CD4-positive, alpha-beta T cell (primary cell): ENCODE measurements around the gene INPP5D. TPM values are rescaled to one million over a fixed set of nuclear protein-coding genes. Genes with fewer than 3 reads are reported as not detected.

Experiments used
- ATAC-seq: fragments of 200-7000 bp; cut with Tn5 transposase; one replicate; pipeline ENCODE4 v1.10.0; 2022; ENCODE audit warnings: mild to moderate bottlenecking; ENCODE audit not compliant: poor library complexity
- CTCF ChIA-PET: fragments of 350-600 bp; sonication (Branson Sonifier 250); formaldehyde crosslinking; loops from one replicate; lab custom pipeline; 2021; ENCODE audit warnings: antibody characterized with exemption, inconsistent platforms; lab: Charles Lee
- POLR2A ChIA-PET: fragments of 350-600 bp; sonication (Branson Sonifier 250); formaldehyde crosslinking; loops from one replicate; lab custom pipeline; 2021; ENCODE audit warnings: antibody characterized with exemption, inconsistent platforms; lab: Charles Lee
- DNase-seq, 14 experiments: peaks; one replicate each; pipeline ENCODE4 v3.0.0-alpha.2; 2013 to 2020; ENCODE audit warnings: mixed read lengths in 2 of 14
- H3K27ac ChIP-seq, 2 donors: one replicate each; pipeline versions ENCODE4 v1.5.1 to v1.7.0; 2013; ENCODE audit warnings: low read length in 2 of 2, low read depth in 1 of 2, mild to moderate bottlenecking in 1 of 2
- H3K27me3 ChIP-seq, 2 experiments: 1 replicate in 1 of 2; 2 replicates in 1 of 2; pipeline versions ENCODE4 v1.6.1 to v1.7.0; 2013; ENCODE audit warnings: low read length in 2 of 2, control low read depth in 1 of 2, mild to moderate bottlenecking in 1 of 2, moderate library complexity in 1 of 2; ENCODE audit not compliant: insufficient read depth in 2 of 2, control insufficient read depth in 1 of 2
- H3K36me3 ChIP-seq: one replicate; pipeline ENCODE4 v1.6.1; 2013; ENCODE audit warnings: low read length, control low read depth; ENCODE audit not compliant: insufficient read depth
- H3K4me1 ChIP-seq: one replicate; pipeline ENCODE4 v1.6.1; 2013; ENCODE audit warnings: low read length, control low read depth; ENCODE audit not compliant: insufficient read depth
- H3K4me3 ChIP-seq: one replicate; pipeline ENCODE4 v1.5.1; 2013; ENCODE audit warnings: mild to moderate bottlenecking, low read length, moderate library complexity
- H3K9me3 ChIP-seq, 2 experiments: 1 replicate in 1 of 2; 2 replicates in 1 of 2; pipeline versions ENCODE4 v1.6.1 to v1.7.0; 2013; ENCODE audit warnings: low read length in 2 of 2, mild to moderate bottlenecking in 2 of 2, control low read depth in 1 of 2, moderate library complexity in 1 of 2; ENCODE audit not compliant: control insufficient read depth in 1 of 2, insufficient read depth in 1 of 2
- H3K27ac Mint-ChIP-seq: one replicate; pipeline ENCODE4 v1.8.0; 2020; ENCODE audit warnings: mixed read lengths
- H3K27me3 Mint-ChIP-seq: one replicate; pipeline ENCODE4 v1.8.0; 2021; ENCODE audit warnings: mixed read lengths
- H3K36me3 Mint-ChIP-seq: one replicate; pipeline ENCODE4 v1.8.0; 2021; ENCODE audit warnings: low read depth, mixed read lengths
- H3K4me1 Mint-ChIP-seq: one replicate; pipeline ENCODE4 v1.8.0; 2021; ENCODE audit warnings: low read depth, mixed read lengths
- H3K4me3 Mint-ChIP-seq: one replicate; pipeline ENCODE4 v1.8.0; 2020; ENCODE audit warnings: mild to moderate bottlenecking, mixed read lengths
- H3K9me3 Mint-ChIP-seq: one replicate; pipeline ENCODE4 v1.8.0; 2020; ENCODE audit warnings: mixed read lengths
- CTCF ChIP-seq: fragments of 200-600 bp; IDR thresholded peaks from one replicate; pipeline ENCODE4 v1.8.0; 2022; ENCODE audit warnings: antibody characterized with exemption, mild to moderate bottlenecking
- intact Hi-C, 2 experiments: fragments of 100-400 bp; cut with DNase I in 1 of 2; cut with micrococcal nuclease in 1 of 2; formaldehyde crosslinking; loops; one replicate each; pipeline versions ENCODE4 v1.15.1 to v1.9.0; 2023 to 2025; cut with DNase I, micrococcal nuclease
- total RNA-seq, 174 experiments: library from RNA in 2 of 174; stranded (reverse) in 2 of 174; gene quantifications; one replicate each; pipeline ENCODE4 v1.2.3 and lab custom pipeline; 2021 to 2026

Gene INPP5D
- total RNA-seq, 2 experiments from 2014 or later = 141 to 154 TPM

- peak in 2 of 14 experiments; percentile 28 to 30 for DNase-seq
- Mint-ChIP-seq H3K27ac (peak overlapping the region; percentile 50), H3K36me3 (no peaks in the 10 kb centered on the region), H3K9me3 (no peaks in the 10 kb centered on the region), H3K4me1 (peaks cover 46% of the 10 kb centered on the region), H3K4me3 (peak overlapping the region; percentile 40), H3K27me3 (no peaks in the 10 kb centered on the region)
- Histone ChIP-seq H3K4me3 (no peak overlapping the region), H3K4me1 (peaks cover 79% of the 10 kb centered on the region), H3K27ac (peak overlapping the region in 1 of 2 donors; percentile 38), H3K27me3 (no peaks in the 10 kb centered on the region), H3K36me3 (no peaks in the 10 kb centered on the region), H3K9me3 (peaks cover 0 to 5% of the 10 kb centered on the region in 2 experiments)
- no peak for TF ChIP-seq CTCF
- POLR2A ChIA-PET = interaction anchor here (1.2 kb wide), 2 partner anchors 16 to 34 kb away, joined by 3 to 4 read pairs; no protein-coding TSS in a partner anchor
- intact Hi-C loops = no loop called here
- peak; percentile 32 for ATAC-seq
- CTCF ChIA-PET = interaction anchor here (1.0 kb wide), 1 partner anchor 17 kb away, joined by 4 read pairs; the partner anchor contains the start of gene ATG16L1
Measured at GRCh38 chr2:233234264-233234663, 174.1 kb downstream of the INPP5D start.

GRCh38 chr2:233234996-233235395 lies 174.9 kb downstream of the INPP5D start:
- Mint-ChIP-seq H3K27ac (no peak overlapping the region), H3K9me3 (no peaks in the 10 kb centered on the region), H3K36me3 (no peaks in the 10 kb centered on the region), H3K27me3 (no peaks in the 10 kb centered on the region), H3K4me3 (no peak overlapping the region), H3K4me1 (peaks cover 53% of the 10 kb centered on the region)
- Histone ChIP-seq H3K9me3 (peaks cover 0 to 8% of the 10 kb centered on the region in 2 experiments), H3K27me3 (no peaks in the 10 kb centered on the region), H3K27ac (no peak overlapping the region), H3K4me1 (peaks cover 82% of the 10 kb centered on the region), H3K36me3 (no peaks in the 10 kb centered on the region), H3K4me3 (no peak overlapping the region)
- no peak for ATAC-seq
- ChIA-PET CTCF (interaction anchor here (0.7 kb wide), 1 partner anchor 17 kb away, joined by 3 read pairs; the partner anchor contains the start of gene ATG16L1), POLR2A (interaction anchor here (0.7 to 1.2 kb wide), 2 partner anchors 16 to 96 kb away, joined by 4 read pairs; no protein-coding TSS in a partner anchor)
- no peak for TF ChIP-seq CTCF
- DNase-seq = no peak
- intact Hi-C loops = no loop called here

- Mint-ChIP-seq H3K27ac (no peak overlapping the region), H3K9me3 (no peaks in the 10 kb centered on the region), H3K4me3 (no peak overlapping the region), H3K27me3 (no peaks in the 10 kb centered on the region), H3K36me3 (no peaks in the 10 kb centered on the region), H3K4me1 (peaks cover 57% of the 10 kb centered on the region)
- DNase-seq (no peak), ATAC-seq (no peak)
- H3K36me3 ChIP-seq = no peaks in the 10 kb centered on the region
- no peak for TF ChIP-seq CTCF
- peaks cover 0 to 8% of the 10 kb centered on the region in 2 experiments for H3K9me3 ChIP-seq
- ChIA-PET CTCF (interaction anchor here (0.7 kb wide), 1 partner anchor 46 kb away, joined by 3 read pairs; no protein-coding TSS in a partner anchor), POLR2A (no interaction called here)
- H3K4me1 ChIP-seq = peaks cover 85% of the 10 kb centered on the region
- no peak overlapping the region for H3K27ac ChIP-seq
- no peak overlapping the region for H3K4me3 ChIP-seq
- no peaks in the 10 kb centered on the region for H3K27me3 ChIP-seq
- intact Hi-C loops = no loop called here
Measured at GRCh38 chr2:233235977-233236376, 175.8 kb downstream of the INPP5D start.
